Measurements from ENCODE around the gene ZDHHC22.

The ZDHHC22 gene

GRCh38 chr14:77125823-77126325 lies 15.7 kb downstream of the ZDHHC22 start:
- no peak for DNase-seq

GRCh38 chr14:77125281-77125801 lies 16.2 kb downstream of the ZDHHC22 start:
- no peak for DNase-seq

- no peak for DNase-seq
These were observed 17.0 kb downstream of the ZDHHC22 start for GRCh38 chr14:77124345-77125280.

- no peak for DNase-seq
These were observed 17.9 kb downstream of the ZDHHC22 start for GRCh38 chr14:77123381-77124325.

GRCh38 chr14:77122526-77123125 lies 19.0 kb downstream of the ZDHHC22 start:
- no peak for DNase-seq

GRCh38 chr14:77120771-77121743 lies 20.5 kb downstream of the ZDHHC22 start:
- no peak for DNase-seq

GRCh38 chr14:77119851-77120250 lies 21.7 kb downstream of the ZDHHC22 start:
- DNase-seq: no peak

- no peak for DNase-seq
These were observed 25.3 kb downstream of the ZDHHC22 start for GRCh38 chr14:77116172-77116817.

GRCh38 chr14:77114609-77115008 lies 27.0 kb downstream of the ZDHHC22 start:
- no peak for DNase-seq

GRCh38 chr14:77113644-77114043 lies 27.9 kb downstream of the ZDHHC22 start:
- DNase-seq: no peak

- DNase-seq: no peak
These were observed 30.6 kb downstream of the ZDHHC22 start for GRCh38 chr14:77111021-77111420.

- no peak for DNase-seq
These were observed 31.3 kb downstream of the ZDHHC22 start for GRCh38 chr14:77110286-77110685.

- DNase-seq: no peak
These were observed 31.9 kb downstream of the ZDHHC22 start for GRCh38 chr14:77109656-77110055.

GRCh38 chr14:77108753-77109152 lies 32.8 kb downstream of the ZDHHC22 start:
- DNase-seq: no peak

- no peak for DNase-seq
These were observed 34.4 kb downstream of the ZDHHC22 start for GRCh38 chr14:77107228-77107627.

GRCh38 chr14:77106666-77107065 lies 34.9 kb downstream of the ZDHHC22 start:
- DNase-seq: no peak

- DNase-seq: no peak
These were observed 36.2 kb downstream of the ZDHHC22 start for GRCh38 chr14:77105145-77105939.

GRCh38 chr14:77104393-77104792 lies 37.2 kb downstream of the ZDHHC22 start:
- DNase-seq: no peak

- no peak for DNase-seq
These were observed 37.6 kb downstream of the ZDHHC22 start for GRCh38 chr14:77103951-77104350.

- no peak for DNase-seq
These were observed 38.1 kb downstream of the ZDHHC22 start for GRCh38 chr14:77103475-77103874.
